ENCODE measurements around the gene MSI2.
A peak's percentile ranks its signal among the peaks of the same experiment; 100 is the strongest.

MSI2 gene

GRCh38 chr17:57533684-57534305 is 277.5 kb downstream of the MSI2 start:
- no peak for DNase-seq

GRCh38 chr17:57534863-57535248 is 278.5 kb downstream of the MSI2 start:
- DNase-seq = no peak

- DNase-seq = peak; percentile 82
Measured at GRCh38 chr17:57535249-57535966, 279.1 kb downstream of the MSI2 start.

GRCh38 chr17:57536289-57536688 is 280.0 kb downstream of the MSI2 start:
- DNase-seq = no peak

GRCh38 chr17:57536789-57537523 is 280.6 kb downstream of the MSI2 start:
- no peak for DNase-seq

- DNase-seq = no peak
Measured at GRCh38 chr17:57537524-57538410, 281.4 kb downstream of the MSI2 start.

GRCh38 chr17:57538736-57539456 is 282.6 kb downstream of the MSI2 start:
- no peak for DNase-seq

GRCh38 chr17:57539529-57540301 is 283.4 kb downstream of the MSI2 start:
- no peak for DNase-seq

GRCh38 chr17:57540596-57540995 is 284.3 kb downstream of the MSI2 start:
- no peak for DNase-seq

- DNase-seq = no peak
Measured at GRCh38 chr17:57541049-57541448, 284.7 kb downstream of the MSI2 start.

- no peak for DNase-seq
Measured at GRCh38 chr17:57541472-57542394, 285.4 kb downstream of the MSI2 start.

GRCh38 chr17:57542510-57542909 is 286.2 kb downstream of the MSI2 start:
- no peak for DNase-seq

GRCh38 chr17:57543230-57543629 is 286.9 kb downstream of the MSI2 start:
- no peak for DNase-seq

- peak; percentile 66 for DNase-seq
Measured at GRCh38 chr17:57544401-57544800, 288.1 kb downstream of the MSI2 start.

- peak; percentile 66 for DNase-seq
Measured at GRCh38 chr17:57544834-57545463, 288.6 kb downstream of the MSI2 start.

- DNase-seq = peak; percentile 56
Measured at GRCh38 chr17:57545731-57546342, 289.5 kb downstream of the MSI2 start.

- no peak for DNase-seq
Measured at GRCh38 chr17:57548421-57549410, 292.4 kb downstream of the MSI2 start.

GRCh38 chr17:57549468-57549867 is 293.1 kb downstream of the MSI2 start:
- DNase-seq = no peak

Measured in DMS79 treated with DMSO at 0.1 percent for 48 hours (cell line).